Sigmoid colon (tissue), 4 donors: Measurements from ENCODE around the gene NXN.

Experiments
- CTCF ChIP-seq, 4 experiments: fragments of 450-650 bp in 3 of 4; fragments of 200-600 bp in 1 of 4; IDR thresholded peaks; one replicate each; pipeline ENCODE4 v1.5.1; 2016 to 2019; ENCODE audit warnings: antibody characterized with exemption in 4 of 4, mild to moderate bottlenecking in 3 of 4, moderate library complexity in 2 of 4
- EP300 ChIP-seq, 4 donors: sonication (generic); formaldehyde crosslinking; IDR thresholded peaks; one replicate each; pipeline ENCODE4 v1.6.1; 2017; ENCODE audit warnings: antibody characterized with exemption in 4 of 4
- POLR2A ChIP-seq, 2 donors: fragments of 450-650 bp; IDR thresholded peaks; one replicate each; pipeline ENCODE4 v1.6.1; 2016; ENCODE audit warnings: antibody characterized with exemption in 2 of 2, mild to moderate bottlenecking in 2 of 2, moderate library complexity in 2 of 2

DNA sequence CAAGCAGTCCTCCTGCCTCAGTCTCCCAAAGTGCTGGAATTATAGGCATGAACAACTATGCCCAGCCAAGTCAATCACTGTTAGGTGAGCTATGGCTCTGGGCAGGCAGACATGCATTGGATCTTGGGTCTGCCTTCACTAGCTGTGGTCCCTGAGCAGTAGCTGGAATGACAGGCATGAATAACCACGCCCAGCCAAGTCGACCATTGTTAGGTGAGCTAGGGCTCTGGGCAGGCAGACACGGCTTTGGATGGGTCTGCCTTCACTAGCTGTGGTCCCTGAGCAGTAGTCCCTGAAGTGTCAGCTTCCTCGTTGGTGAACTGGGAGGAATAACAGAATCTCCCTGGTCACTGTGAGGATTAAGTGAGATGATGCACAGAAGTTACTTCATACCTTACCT, 191.0 kb downstream of the NXN start:
- no peak for TF ChIP-seq CTCF (IDR thresholded peaks at IDR 0.05)
- TF ChIP-seq POLR2A (IDR thresholded peaks at IDR 0.05), result no peak
- TF ChIP-seq EP300 (IDR thresholded peaks at IDR 0.05), result no peak
